ENCODE data around the gene RGL2.

Gene RGL2

GRCh38 chr6:33316603-33317418, 18.1 kb upstream of the RGL2 start:
- no peak overlapping the region for H3K27ac ChIP-seq (replicated peaks)
- no peak for DNase-seq (ENCODE audit: low read depth in 1 of 2, low spot score in 1 of 2)
- H3K27me3 ChIP-seq (ENCODE audit: insufficient read depth, poor library complexity, severe bottlenecking) = no peaks in the 10 kb centered on the region
- peak overlapping the region; percentile 68 for H3K4me3 ChIP-seq (replicated peaks; ENCODE audit: insufficient read depth, low read length)
- TF ChIP-seq CTCF (IDR thresholded peaks at IDR 0.05; ENCODE audit: insufficient read depth, low read length) (no peak), REST (IDR thresholded peaks at IDR 0.05; ENCODE audit: insufficient replicate concordance, low read depth) (no peak)

GRCh38 chr6:33315793-33316602, 17.3 kb upstream of the RGL2 start:
- Histone ChIP-seq H3K27ac (replicated peaks) (no peak overlapping the region), H3K27me3 (ENCODE audit: insufficient read depth, poor library complexity, severe bottlenecking) (no peaks in the 10 kb centered on the region), H3K4me3 (replicated peaks; ENCODE audit: insufficient read depth, low read length) (no peak overlapping the region)
- DNase-seq (ENCODE audit: low read depth in 1 of 2, low spot score in 1 of 2) = no peak
- TF ChIP-seq GABPA (IDR thresholded peaks at IDR 0.05; ENCODE audit: low read depth) (no peak), POLR2AphosphoS5 (IDR thresholded peaks at IDR 0.05; ENCODE audit: low read depth) (no peak), REST (IDR thresholded peaks at IDR 0.05; ENCODE audit: insufficient replicate concordance, low read depth) (peak; percentile 48), SPI1 (IDR thresholded peaks at IDR 0.05; ENCODE audit: borderline replicate concordance, low read depth) (no peak)

GRCh38 chr6:33314943-33315792, 16.4 kb upstream of the RGL2 start:
- Histone ChIP-seq H3K4me3 (replicated peaks; ENCODE audit: insufficient read depth, low read length) (no peak overlapping the region), H3K27ac (replicated peaks) (peak overlapping the region; percentile 98), H3K27me3 (ENCODE audit: insufficient read depth, poor library complexity, severe bottlenecking) (no peaks in the 10 kb centered on the region)
- no peak for DNase-seq (ENCODE audit: low read depth in 1 of 2, low spot score in 1 of 2)
- TF ChIP-seq POLR2AphosphoS5 (IDR thresholded peaks at IDR 0.05; ENCODE audit: low read depth) (no peak), GABPA (IDR thresholded peaks at IDR 0.05; ENCODE audit: low read depth) (no peak), SPI1 (IDR thresholded peaks at IDR 0.05; ENCODE audit: borderline replicate concordance, low read depth) (no peak), CTCF (IDR thresholded peaks at IDR 0.05; ENCODE audit: insufficient read depth, low read length) (no peak), REST (IDR thresholded peaks at IDR 0.05; ENCODE audit: insufficient replicate concordance, low read depth) (no peak)
